ENCODE data around the gene ZNF106. TPM values are rescaled to one million over a fixed set of nuclear protein-coding genes. Genes with fewer than 3 reads are reported as not detected.

Gene ZNF106
- 22.6 and 26.7 TPM in 2 replicates for total RNA-seq (2014; rRNA removed; shearing (Covaris generic); ENCODE audit: low replicate concordance)

DNA sequence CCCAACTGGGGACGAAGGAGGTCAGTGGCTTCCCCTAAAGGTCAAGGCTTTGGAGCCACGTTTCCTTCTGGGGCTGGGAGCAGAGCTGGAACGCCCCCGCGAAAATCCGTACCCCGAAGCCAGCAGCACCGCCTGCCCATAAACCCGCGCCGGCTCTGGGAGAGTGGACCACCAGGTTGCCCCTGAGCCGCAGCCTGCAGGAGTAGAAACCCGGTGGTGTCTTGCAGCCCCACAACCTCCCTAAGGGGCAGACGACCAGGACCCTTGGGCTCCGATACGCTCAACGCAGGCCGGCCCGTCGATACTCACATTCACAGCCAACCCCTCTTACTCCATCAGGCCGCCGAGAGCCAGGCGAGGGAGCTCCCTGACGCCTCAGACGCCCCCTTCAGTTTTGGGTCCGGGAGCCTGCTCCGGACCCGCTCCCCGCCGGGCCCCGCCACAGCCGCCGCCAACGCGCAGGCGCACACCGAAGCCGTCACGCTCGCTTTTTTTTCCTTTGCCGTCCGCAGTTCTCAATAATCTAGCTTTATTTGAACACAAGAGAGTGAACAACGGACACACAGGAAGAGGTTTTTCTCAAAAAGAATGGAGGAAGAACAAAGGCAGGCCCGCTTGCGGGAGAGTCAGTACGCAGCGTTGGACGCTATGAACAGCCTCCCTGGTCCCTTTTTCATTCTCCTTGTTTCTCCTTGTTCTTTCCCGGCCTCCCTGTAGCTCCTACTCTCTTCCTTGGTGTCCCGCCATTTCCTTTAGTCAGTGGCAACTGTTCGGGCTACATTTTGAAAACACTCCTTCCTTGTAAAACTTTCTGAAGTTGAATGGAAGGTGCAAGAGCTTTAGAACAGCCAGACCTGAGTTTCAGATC lies at the start of gene ZNF106:
ZNF106 (minus strand) TSS at position 471 of the 868 bp plus-strand sequence. CDS start 18,852 bp downstream, outside the sequence.
- H3K36me3 ChIP-seq = peaks cover 5% of the 10 kb centered on the region
- DNase-seq = peak; percentile 83
- peak within 1 kb of the TSS; percentile 78 for H3K4me3 ChIP-seq
- no peaks in the 10 kb centered on the region for H3K27me3 ChIP-seq
- H3K9me3 ChIP-seq = no peaks in the 10 kb centered on the region

DNA sequence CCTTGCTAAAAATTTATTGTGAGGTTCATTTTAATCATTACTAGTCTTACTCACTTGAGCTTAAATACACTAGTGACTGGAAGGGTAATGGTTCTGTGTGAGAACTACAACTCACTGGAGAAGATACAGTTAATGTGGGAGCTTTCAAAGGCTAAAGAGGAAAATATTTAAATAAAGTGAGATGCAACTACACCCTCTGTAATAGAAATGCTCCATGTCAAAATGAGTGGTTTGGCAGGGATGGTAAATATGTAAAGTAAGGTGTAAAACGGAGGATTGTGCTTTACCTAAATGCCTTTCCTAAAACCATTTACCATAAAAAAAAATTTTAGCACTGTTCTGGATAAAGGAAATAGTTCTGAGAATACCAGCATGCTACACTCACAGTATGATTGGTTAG lies 42.3 kb upstream of the ZNF106 start:
- no peak for DNase-seq
- H3K4me3 ChIP-seq = no peak overlapping the region
- H3K36me3 ChIP-seq = no peaks in the 10 kb centered on the region; the same call in none of the 2 replicates
- H3K27me3 ChIP-seq = no peaks in the 10 kb centered on the region
- no peaks in the 10 kb centered on the region for H3K9me3 ChIP-seq

DNA sequence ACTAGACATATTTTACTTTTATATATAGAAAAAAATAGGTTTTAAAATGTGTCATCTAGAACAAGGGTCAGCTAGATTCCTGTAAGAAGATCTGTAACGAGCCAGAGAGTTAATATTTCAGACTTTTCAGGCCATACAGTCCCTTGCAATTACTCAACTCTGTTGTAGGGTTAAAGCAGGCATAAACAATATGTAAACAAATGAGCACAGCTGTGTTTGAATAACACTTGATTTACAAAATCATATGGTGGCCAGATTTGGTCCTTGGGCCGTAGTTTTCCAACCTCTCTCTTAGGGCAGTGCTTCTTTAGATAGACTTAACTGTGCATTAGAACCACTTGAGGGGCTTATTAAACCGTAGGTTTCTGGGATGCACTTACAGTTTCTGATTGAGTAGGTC lies 38.0 kb upstream of the ZNF106 start:
- no peak for DNase-seq
- H3K36me3 ChIP-seq = no peaks in the 10 kb centered on the region; the same call in none of the 2 replicates
- no peak overlapping the region for H3K4me3 ChIP-seq
- no peaks in the 10 kb centered on the region for H3K27me3 ChIP-seq
- H3K9me3 ChIP-seq = no peaks in the 10 kb centered on the region

- DNase-seq = no peak
- Histone ChIP-seq H3K27me3 (no peaks in the 10 kb centered on the region), H3K4me3 (no peak overlapping the region), H3K36me3 (no peaks in the 10 kb centered on the region; the same call in 1 of the 2 replicates), H3K9me3 (no peaks in the 10 kb centered on the region)
Measured at GRCh38 chr15:42523331-42523730, 32.4 kb upstream of the ZNF106 start.

GRCh38 chr15:42511007-42511391 lies 20.1 kb upstream of the ZNF106 start:
- no peaks in the 10 kb centered on the region for H3K27me3 ChIP-seq
- no peak for DNase-seq
- peaks cover 4% of the 10 kb centered on the region; the same call in 1 of the 2 replicates for H3K36me3 ChIP-seq
- no peaks in the 10 kb centered on the region for H3K9me3 ChIP-seq
- no peak overlapping the region for H3K4me3 ChIP-seq

- no peak for DNase-seq
- no peaks in the 10 kb centered on the region for H3K27me3 ChIP-seq
- H3K9me3 ChIP-seq = no peaks in the 10 kb centered on the region
- peaks cover 4% of the 10 kb centered on the region; the same call in 1 of the 2 replicates for H3K36me3 ChIP-seq
- H3K4me3 ChIP-seq = no peak overlapping the region
Measured at GRCh38 chr15:42510258-42511006, 19.5 kb upstream of the ZNF106 start.

- no peaks in the 10 kb centered on the region for H3K27me3 ChIP-seq
- H3K9me3 ChIP-seq = no peaks in the 10 kb centered on the region
- no peak overlapping the region for H3K4me3 ChIP-seq
- DNase-seq = no peak
- peaks cover 4% of the 10 kb centered on the region; the same call in 1 of the 2 replicates for H3K36me3 ChIP-seq
Measured at GRCh38 chr15:42508263-42508690, 17.3 kb upstream of the ZNF106 start.

GRCh38 chr15:42507514-42507913 lies 16.6 kb upstream of the ZNF106 start:
- no peak overlapping the region for H3K4me3 ChIP-seq
- no peaks in the 10 kb centered on the region for H3K36me3 ChIP-seq
- H3K27me3 ChIP-seq = no peaks in the 10 kb centered on the region
- H3K9me3 ChIP-seq = no peaks in the 10 kb centered on the region
- DNase-seq = no peak

DNA sequence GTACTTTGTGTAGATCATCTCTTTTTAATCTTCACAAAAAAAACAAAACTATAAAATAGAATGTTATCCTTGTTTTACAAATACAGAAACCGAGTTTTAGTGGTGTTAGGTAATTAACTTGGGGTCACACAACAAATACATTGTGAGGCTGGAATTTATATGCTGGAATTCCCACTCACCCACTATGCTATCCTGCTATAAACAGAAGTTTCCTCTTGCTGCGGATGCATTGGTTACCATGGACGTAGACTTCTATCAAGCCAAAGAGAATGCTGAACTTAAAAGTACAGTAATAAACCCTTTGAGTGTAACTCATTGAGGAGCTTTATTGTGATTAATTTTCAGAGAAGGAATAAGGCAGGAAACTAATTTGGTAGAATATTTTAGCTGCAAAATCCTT lies 13.7 kb upstream of the ZNF106 start:
- no peak overlapping the region for H3K4me3 ChIP-seq

DNA sequence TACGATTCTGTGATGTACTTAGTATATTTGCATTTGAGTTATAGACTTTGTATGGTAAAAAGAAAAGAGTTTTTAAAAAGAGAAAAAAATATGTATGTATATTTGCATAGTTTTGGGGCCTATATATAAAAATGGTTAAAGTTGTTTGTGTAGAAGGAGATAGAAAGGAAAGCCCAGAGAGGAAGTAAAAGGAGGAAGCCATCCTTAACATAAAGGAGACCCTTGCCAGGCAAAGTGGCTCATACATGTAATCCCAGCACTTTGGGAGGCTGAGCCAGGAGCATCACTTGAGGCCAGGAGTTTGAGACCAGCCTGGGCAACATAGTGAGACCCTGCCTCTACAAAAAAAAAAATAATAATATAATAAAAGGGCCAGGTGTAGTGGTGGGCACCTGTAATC lies 12.9 kb upstream of the ZNF106 start:
- DNase-seq = no peak
- H3K4me3 ChIP-seq = no peak overlapping the region

More for the DNA sequence above, 13.7 kb upstream of the ZNF106 start:
- Histone ChIP-seq H3K9me3 (no peaks in the 10 kb centered on the region), H3K36me3 (no peaks in the 10 kb centered on the region), H3K27me3 (no peaks in the 10 kb centered on the region)
- DNase-seq = no peak

DNA sequence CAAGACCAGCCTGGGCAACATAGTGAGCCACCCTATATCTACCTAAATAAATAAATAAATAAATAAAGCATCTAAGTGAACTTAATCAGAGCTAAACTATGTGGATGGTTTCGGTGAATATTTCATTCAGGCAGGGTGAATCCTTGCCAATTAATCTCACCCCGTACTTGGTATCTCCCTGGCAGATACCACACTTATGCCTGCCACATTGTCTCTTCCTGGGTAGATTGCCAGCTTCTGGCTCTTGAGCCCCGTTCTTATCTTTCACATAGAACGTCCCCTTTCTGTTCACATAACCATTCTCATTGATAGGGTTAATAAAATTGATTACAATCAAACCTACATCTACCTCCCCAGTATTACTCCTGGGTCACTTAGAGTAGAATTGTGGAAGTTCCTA lies 11.5 kb upstream of the ZNF106 start:
- Histone ChIP-seq H3K27me3 (no peaks in the 10 kb centered on the region), H3K4me3 (no peak overlapping the region), H3K9me3 (no peaks in the 10 kb centered on the region), H3K36me3 (no peaks in the 10 kb centered on the region)
- no peak for DNase-seq

More for the DNA sequence above, 12.9 kb upstream of the ZNF106 start:
- Histone ChIP-seq H3K27me3 (no peaks in the 10 kb centered on the region), H3K36me3 (no peaks in the 10 kb centered on the region), H3K9me3 (no peaks in the 10 kb centered on the region)

DNA sequence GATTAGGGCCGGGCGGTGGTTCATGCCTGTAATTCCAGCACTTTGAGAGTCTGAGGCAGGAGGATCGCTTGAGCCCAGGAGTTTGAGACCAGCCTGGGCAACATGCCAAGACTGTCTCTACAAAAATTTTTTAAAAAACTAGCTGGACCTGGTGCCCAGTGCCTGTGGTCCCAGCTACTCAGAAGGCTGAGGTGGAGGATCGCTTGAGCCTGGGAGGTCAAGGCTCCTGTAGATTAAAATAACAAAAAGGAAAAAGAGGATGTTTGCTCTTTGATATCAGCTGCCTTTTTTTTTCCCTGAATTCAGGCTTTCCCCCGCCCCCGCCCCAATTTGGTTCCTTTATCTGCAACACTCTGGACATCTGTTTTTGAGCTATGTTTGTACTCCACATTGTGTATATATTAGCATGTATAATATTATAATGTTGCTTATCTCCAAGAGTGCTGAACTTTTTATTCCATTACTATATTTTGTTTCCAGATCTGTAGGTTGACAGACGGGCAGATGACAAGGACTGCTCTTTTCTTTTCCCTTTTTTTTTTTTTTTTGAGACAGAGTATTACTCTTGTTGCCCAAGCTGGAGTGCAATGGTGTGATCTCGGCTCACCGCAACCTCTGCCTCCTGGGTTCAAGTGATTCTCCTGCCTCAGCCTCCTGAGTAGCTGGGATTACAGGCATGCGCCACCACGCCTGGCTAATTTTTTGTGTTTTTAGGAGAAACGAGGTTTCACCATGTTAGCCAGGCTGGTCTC lies 9.1 kb upstream of the ZNF106 start:
- Histone ChIP-seq H3K9me3 (no peaks in the 10 kb centered on the region), H3K27me3 (no peaks in the 10 kb centered on the region), H3K4me3 (no peak overlapping the region), H3K36me3 (no peaks in the 10 kb centered on the region)
- no peak for DNase-seq

- Histone ChIP-seq H3K36me3 (no peaks in the 10 kb centered on the region), H3K9me3 (no peaks in the 10 kb centered on the region), H3K27me3 (no peaks in the 10 kb centered on the region), H3K4me3 (no peak overlapping the region)
- DNase-seq = no peak
Measured at GRCh38 chr15:42498212-42499068, 7.5 kb upstream of the ZNF106 start.

GRCh38 chr15:42495361-42496212 lies 4.6 kb upstream of the ZNF106 start, which contains the start of gene SNAP23:
Gene SNAP23, plus strand, starts transcription at chr15:42495634. Its CDS starts 16,213 bp downstream, at chr15:42511847.
- Histone ChIP-seq H3K4me3 (peak within 1 kb of the TSS; percentile 70), H3K36me3 (no peaks in the 10 kb centered on the region), H3K27me3 (no peaks in the 10 kb centered on the region), H3K9me3 (no peaks in the 10 kb centered on the region)
- DNase-seq = peak; percentile 93

DNA sequence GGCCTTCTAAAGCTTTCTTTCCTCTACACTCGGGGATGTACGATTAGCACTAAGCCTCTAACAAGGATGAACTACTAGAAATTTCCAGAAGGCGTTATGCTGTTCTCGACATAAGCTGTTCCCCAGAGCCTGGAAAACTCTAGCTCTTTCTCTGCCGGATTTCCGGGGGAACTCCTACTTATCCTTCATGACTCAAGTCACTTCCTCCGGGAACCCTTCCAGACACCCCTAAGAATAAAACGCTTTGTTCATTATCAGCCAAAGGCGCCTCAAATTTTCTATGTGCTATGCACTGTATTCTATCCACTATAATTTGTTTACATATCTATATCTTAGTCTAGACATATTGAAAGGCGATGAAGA lies 4.0 kb upstream of the ZNF106 start:
- Histone ChIP-seq H3K27me3 (no peaks in the 10 kb centered on the region), H3K36me3 (no peaks in the 10 kb centered on the region), H3K9me3 (no peaks in the 10 kb centered on the region), H3K4me3 (peak overlapping the region; percentile 70)
- peak; percentile 29 for DNase-seq
